Ovary (tissue), 3 donors: ENCODE measurements around the gene HNF1A.

ENCODE experiments used
- EP300 ChIP-seq: sonication (generic); formaldehyde crosslinking; IDR thresholded peaks from one replicate; pipeline ENCODE4 v1.6.1; 2017; ENCODE audit warnings: antibody characterized with exemption
- POLR2A ChIP-seq: fragments of 450-650 bp; IDR thresholded peaks from one replicate; pipeline ENCODE4 v1.6.1; 2017; ENCODE audit warnings: antibody characterized with exemption, mild to moderate bottlenecking, moderate library complexity
- TF ChIP-seq, protein P1 (sequence below), 3 donors: fragments of 450-650 bp in 2 of 3; fragments of 200-600 bp in 1 of 3; IDR thresholded peaks; one replicate each; pipeline versions ENCODE4 v1.5.1 to v1.8.0; 2016 to 2022; ENCODE audit warnings: antibody characterized with exemption in 3 of 3, mild to moderate bottlenecking in 1 of 3
- donor health status: DM: no; HTN: no; CAD: no.

DNA sequence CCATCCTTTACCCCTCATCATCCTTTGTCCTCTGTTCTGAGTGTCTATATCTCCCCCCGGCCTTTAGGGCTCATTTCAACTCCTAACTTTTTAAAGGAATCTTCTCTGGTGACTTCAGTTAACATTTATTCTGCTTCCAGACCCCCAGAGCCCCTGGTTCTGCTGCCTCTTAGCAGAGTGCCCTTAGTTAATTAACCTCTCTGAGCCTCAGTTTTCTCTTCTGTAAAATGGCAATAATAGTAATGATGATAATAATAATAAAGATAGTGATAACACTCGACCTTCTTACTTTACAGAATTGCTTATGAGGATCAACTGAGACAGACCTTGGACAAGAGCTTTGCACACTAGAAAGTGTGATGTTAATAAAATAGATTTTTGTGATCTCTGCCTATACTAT is 44.4 kb downstream of the HNF1A start:
- TF ChIP-seq, protein P1, sequence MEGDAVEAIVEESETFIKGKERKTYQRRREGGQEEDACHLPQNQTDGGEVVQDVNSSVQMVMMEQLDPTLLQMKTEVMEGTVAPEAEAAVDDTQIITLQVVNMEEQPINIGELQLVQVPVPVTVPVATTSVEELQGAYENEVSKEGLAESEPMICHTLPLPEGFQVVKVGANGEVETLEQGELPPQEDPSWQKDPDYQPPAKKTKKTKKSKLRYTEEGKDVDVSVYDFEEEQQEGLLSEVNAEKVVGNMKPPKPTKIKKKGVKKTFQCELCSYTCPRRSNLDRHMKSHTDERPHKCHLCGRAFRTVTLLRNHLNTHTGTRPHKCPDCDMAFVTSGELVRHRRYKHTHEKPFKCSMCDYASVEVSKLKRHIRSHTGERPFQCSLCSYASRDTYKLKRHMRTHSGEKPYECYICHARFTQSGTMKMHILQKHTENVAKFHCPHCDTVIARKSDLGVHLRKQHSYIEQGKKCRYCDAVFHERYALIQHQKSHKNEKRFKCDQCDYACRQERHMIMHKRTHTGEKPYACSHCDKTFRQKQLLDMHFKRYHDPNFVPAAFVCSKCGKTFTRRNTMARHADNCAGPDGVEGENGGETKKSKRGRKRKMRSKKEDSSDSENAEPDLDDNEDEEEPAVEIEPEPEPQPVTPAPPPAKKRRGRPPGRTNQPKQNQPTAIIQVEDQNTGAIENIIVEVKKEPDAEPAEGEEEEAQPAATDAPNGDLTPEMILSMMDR (IDR thresholded peaks at IDR 0.05) = no peak
- TF ChIP-seq POLR2A = no peak
- TF ChIP-seq EP300 = no peak
